Nephron progenitor cell (in vitro differentiated cells): ENCODE results near the gene RAB11FIP4.

Experiments used
- DNase-seq: peaks from one replicate; pipeline ENCODE4 v3.0.0; 2021
- H3K27ac Mint-ChIP-seq: 2 replicates; pipeline ENCODE4 v1.8.0; 2021; ENCODE audit warnings: mild to moderate bottlenecking, moderate library complexity, mixed read lengths
- H3K27me3 Mint-ChIP-seq: 2 replicates; pipeline ENCODE4 v1.8.0; 2021; ENCODE audit warnings: mild to moderate bottlenecking, low read depth, mixed read lengths; ENCODE audit not compliant: poor library complexity
- H3K36me3 Mint-ChIP-seq: 2 replicates; pipeline ENCODE4 v1.8.0; 2021; ENCODE audit warnings: low read depth, mixed read lengths
- H3K4me1 Mint-ChIP-seq: 2 replicates; pipeline ENCODE4 v1.8.0; 2021; ENCODE audit warnings: mixed read lengths
- H3K4me3 Mint-ChIP-seq: 2 replicates; pipeline ENCODE4 v1.8.0; 2021; ENCODE audit warnings: mild to moderate bottlenecking, moderate library complexity, mixed read lengths
- H3K9me3 Mint-ChIP-seq: 2 replicates; pipeline ENCODE4 v1.8.0; 2021; ENCODE audit warnings: mild to moderate bottlenecking, moderate library complexity, mixed read lengths
- CTCF ChIP-seq: fragments of 200-600 bp; sonication (generic); IDR thresholded peaks from 2 replicates; pipeline ENCODE4 v1.5.0; 2021; ENCODE audit warnings: antibody characterized with exemption

The RAB11FIP4 gene

DNA sequence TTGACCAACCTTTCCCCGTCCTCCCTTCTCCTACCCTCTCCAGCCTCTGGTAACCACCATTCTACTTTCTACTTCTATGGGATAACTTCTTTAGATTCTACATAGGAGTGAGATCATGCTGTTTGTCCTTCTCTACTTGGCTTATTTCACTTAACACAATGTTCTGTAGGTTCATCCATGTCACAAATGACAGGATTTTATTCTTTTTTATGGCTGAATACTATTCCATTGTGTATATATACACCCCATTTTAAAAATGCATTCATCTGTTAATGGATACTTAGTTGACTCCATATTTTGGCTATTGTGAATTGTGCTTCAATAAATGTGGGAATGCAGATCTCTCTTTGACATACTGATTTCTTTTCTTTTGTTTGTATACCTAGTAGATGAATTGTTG is 115.0 kb downstream of the RAB11FIP4 start:
- Mint-ChIP-seq H3K4me1 (peaks cover 23% of the 10 kb centered on the region), H3K4me3 (no peak overlapping the region), H3K36me3 (no peaks in the 10 kb centered on the region), H3K27ac (no peak overlapping the region), H3K27me3 (no peaks in the 10 kb centered on the region), H3K9me3 (no peaks in the 10 kb centered on the region)
- TF ChIP-seq CTCF, result no peak
- DNase-seq, result no peak

GRCh38 chr17:31508288-31509094 is 117.0 kb downstream of the RAB11FIP4 start:
- peaks cover 31% of the 10 kb centered on the region for H3K4me1 Mint-ChIP-seq
- H3K36me3 Mint-ChIP-seq, result no peaks in the 10 kb centered on the region
- no peaks in the 10 kb centered on the region for H3K27me3 Mint-ChIP-seq
- TF ChIP-seq CTCF, result no peak
- no peak for DNase-seq
- H3K4me3 Mint-ChIP-seq, result no peak overlapping the region
- no peaks in the 10 kb centered on the region for H3K9me3 Mint-ChIP-seq
- H3K27ac Mint-ChIP-seq, result no peak overlapping the region

- Mint-ChIP-seq H3K27ac (no peak overlapping the region), H3K36me3 (no peaks in the 10 kb centered on the region), H3K4me3 (no peak overlapping the region), H3K9me3 (no peaks in the 10 kb centered on the region), H3K4me1 (peaks cover 34% of the 10 kb centered on the region), H3K27me3 (no peaks in the 10 kb centered on the region)
- no peak for TF ChIP-seq CTCF
- no peak for DNase-seq
Measured at GRCh38 chr17:31509095-31509804, 117.8 kb downstream of the RAB11FIP4 start.

- H3K9me3 Mint-ChIP-seq, result no peaks in the 10 kb centered on the region
- H3K4me1 Mint-ChIP-seq, result peaks cover 38% of the 10 kb centered on the region
- no peak for DNase-seq
- no peak overlapping the region for H3K4me3 Mint-ChIP-seq
- no peaks in the 10 kb centered on the region for H3K36me3 Mint-ChIP-seq
- no peak for TF ChIP-seq CTCF
- H3K27me3 Mint-ChIP-seq, result no peaks in the 10 kb centered on the region
- H3K27ac Mint-ChIP-seq, result no peak overlapping the region
Measured at GRCh38 chr17:31509805-31510177, 118.3 kb downstream of the RAB11FIP4 start.

- TF ChIP-seq CTCF, result no peak
- no peaks in the 10 kb centered on the region for H3K27me3 Mint-ChIP-seq
- no peak for DNase-seq
- H3K4me3 Mint-ChIP-seq, result no peak overlapping the region
- peaks cover 41% of the 10 kb centered on the region for H3K4me1 Mint-ChIP-seq
- H3K36me3 Mint-ChIP-seq, result no peaks in the 10 kb centered on the region
- no peak overlapping the region for H3K27ac Mint-ChIP-seq
- no peaks in the 10 kb centered on the region for H3K9me3 Mint-ChIP-seq
Measured at GRCh38 chr17:31510308-31511194, 119.1 kb downstream of the RAB11FIP4 start.
